DMS114 treated with DMSO at 0.1 percent for 48 hours (cell line): Measurements from ENCODE around the gene TPM3.
"Not testable (repeated sequence)": the region's sequence is repeated elsewhere in the genome, so short reads cannot be mapped to it uniquely, and the experiment has no call there.

Experiments used
- DNase-seq: peaks from one replicate; lab custom pipeline; 2025; ENCODE audit not compliant: unreplicated experiment; lab: John Stamatoyannopoulos, UW

The TPM3 gene

GRCh38 chr1:154191990-154192461 lies at the start of gene TPM3:
TPM3 (minus strand) TSS chr1:154192100; CDS start chr1:154192018, 82 bp downstream.
- no peak for DNase-seq

- no peak for DNase-seq
Observed at GRCh38 chr1:154240294-154240833, 48.5 kb upstream of the TPM3 start.

GRCh38 chr1:154239491-154239890 lies 47.6 kb upstream of the TPM3 start:
- no peak for DNase-seq

GRCh38 chr1:154237880-154238506 lies 46.1 kb upstream of the TPM3 start:
- no peak for DNase-seq

- DNase-seq = no peak
Observed at GRCh38 chr1:154237435-154237834, 45.5 kb upstream of the TPM3 start.

- no peak for DNase-seq
Observed at GRCh38 chr1:154236855-154237254, 45.0 kb upstream of the TPM3 start.

- not testable (repeated sequence) for DNase-seq
Observed at GRCh38 chr1:154233127-154233526, 41.2 kb upstream of the TPM3 start.

- not testable (repeated sequence) for DNase-seq
Observed at GRCh38 chr1:154231112-154231511, 39.2 kb upstream of the TPM3 start.

GRCh38 chr1:154225370-154225769 lies 33.5 kb upstream of the TPM3 start:
- no peak for DNase-seq

- DNase-seq = no peak
Observed at GRCh38 chr1:154223621-154224020, 31.7 kb upstream of the TPM3 start.

GRCh38 chr1:154222918-154223317 lies 31.0 kb upstream of the TPM3 start:
- no peak for DNase-seq

- DNase-seq = no peak
Observed at GRCh38 chr1:154222518-154222917, 30.6 kb upstream of the TPM3 start.

GRCh38 chr1:154221278-154222001 lies 29.5 kb upstream of the TPM3 start:
- peak; percentile 56 for DNase-seq

- DNase-seq = no peak
Observed at GRCh38 chr1:154220970-154221277, 29.0 kb upstream of the TPM3 start.

GRCh38 chr1:154220071-154220969 lies 28.4 kb upstream of the TPM3 start, which contains the start of gene UBAP2L:
UBAP2L (plus strand) TSS chr1:154220955; CDS start chr1:154225124, 4,169 bp downstream.
- peak; percentile 100 for DNase-seq

GRCh38 chr1:154219541-154219940 lies 27.6 kb upstream of the TPM3 start:
- no peak for DNase-seq

- no peak for DNase-seq
Observed at GRCh38 chr1:154218545-154218944, 26.6 kb upstream of the TPM3 start.

GRCh38 chr1:154213274-154213673 lies 21.4 kb upstream of the TPM3 start:
- DNase-seq = no peak

GRCh38 chr1:154212083-154212482 lies 20.2 kb upstream of the TPM3 start:
- no peak for DNase-seq

- no peak for DNase-seq
Observed at GRCh38 chr1:154208677-154209388, 16.9 kb upstream of the TPM3 start.

- no peak for DNase-seq
Observed at GRCh38 chr1:154207262-154207661, 15.4 kb upstream of the TPM3 start.
